ENCODE data around the gene RBM20. TPM values are rescaled to one million over a fixed set of nuclear protein-coding genes. Genes with fewer than 3 reads are reported as not detected.

The RBM20 gene
- 10 to 100 TPM in 1 of 4 donors, 1 to 10 TPM in 3; 1.6 to 18.6 (median 3.2) TPM for total RNA-seq

DNA sequence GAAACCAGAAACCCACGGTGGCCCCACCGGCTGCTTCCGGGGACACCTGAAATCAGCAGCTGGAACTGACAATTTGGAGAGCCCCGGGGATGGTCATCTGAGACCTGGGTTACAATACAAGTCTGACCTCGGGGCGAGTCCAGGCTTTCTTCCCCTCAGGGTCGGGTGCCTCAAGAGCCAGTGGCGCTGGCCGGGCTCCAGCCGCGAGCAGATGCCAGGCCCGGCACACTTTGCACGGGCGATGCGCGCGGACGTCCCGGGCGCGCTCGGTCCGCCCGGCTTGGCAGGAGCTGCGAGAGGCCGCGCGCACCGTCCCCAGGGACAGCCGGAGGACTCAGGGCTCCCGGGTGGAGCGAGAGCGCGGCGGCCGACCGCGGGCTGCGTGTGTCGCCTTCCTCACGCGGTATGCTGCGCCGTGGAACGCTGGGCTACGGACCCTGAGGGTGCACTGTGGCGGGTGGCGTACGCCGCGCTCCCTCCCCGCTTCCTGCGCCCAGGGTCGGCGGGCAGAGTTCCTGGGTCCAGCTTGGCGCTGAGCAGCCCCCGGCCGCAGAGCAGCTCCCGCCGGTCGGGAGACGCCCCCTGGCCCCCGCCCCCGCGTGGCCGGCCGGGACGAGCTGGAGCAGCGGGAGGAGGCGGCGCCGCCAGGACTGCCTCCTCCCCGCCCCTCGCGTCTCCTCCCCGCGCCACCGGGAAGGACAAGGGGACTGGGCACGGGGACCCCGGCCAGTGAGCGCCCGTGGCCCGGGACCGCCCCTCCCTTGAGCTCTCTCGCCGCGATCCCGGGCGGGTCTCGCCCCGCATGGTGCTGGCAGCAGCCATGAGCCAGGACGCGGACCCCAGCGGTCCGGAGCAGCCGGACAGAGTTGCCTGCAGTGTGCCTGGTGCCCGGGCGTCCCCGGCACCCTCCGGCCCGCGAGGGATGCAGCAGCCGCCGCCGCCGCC lies at the start of gene RBM20:
Gene RBM20 (plus strand): TSS at position 684 of the 945 bp plus-strand sequence. CDS start 119 bp downstream, at position 803.
- H3K4me3 ChIP-seq = peak within 1 kb of the TSS; percentile 70
- TF ChIP-seq POLR2A (IDR thresholded peaks at IDR 0.05) (no peak), EP300 (IDR thresholded peaks at IDR 0.05) (no peak), POLR2AphosphoS5 (IDR thresholded peaks at IDR 0.05) (no peak)
- TF ChIP-seq, protein P1, sequence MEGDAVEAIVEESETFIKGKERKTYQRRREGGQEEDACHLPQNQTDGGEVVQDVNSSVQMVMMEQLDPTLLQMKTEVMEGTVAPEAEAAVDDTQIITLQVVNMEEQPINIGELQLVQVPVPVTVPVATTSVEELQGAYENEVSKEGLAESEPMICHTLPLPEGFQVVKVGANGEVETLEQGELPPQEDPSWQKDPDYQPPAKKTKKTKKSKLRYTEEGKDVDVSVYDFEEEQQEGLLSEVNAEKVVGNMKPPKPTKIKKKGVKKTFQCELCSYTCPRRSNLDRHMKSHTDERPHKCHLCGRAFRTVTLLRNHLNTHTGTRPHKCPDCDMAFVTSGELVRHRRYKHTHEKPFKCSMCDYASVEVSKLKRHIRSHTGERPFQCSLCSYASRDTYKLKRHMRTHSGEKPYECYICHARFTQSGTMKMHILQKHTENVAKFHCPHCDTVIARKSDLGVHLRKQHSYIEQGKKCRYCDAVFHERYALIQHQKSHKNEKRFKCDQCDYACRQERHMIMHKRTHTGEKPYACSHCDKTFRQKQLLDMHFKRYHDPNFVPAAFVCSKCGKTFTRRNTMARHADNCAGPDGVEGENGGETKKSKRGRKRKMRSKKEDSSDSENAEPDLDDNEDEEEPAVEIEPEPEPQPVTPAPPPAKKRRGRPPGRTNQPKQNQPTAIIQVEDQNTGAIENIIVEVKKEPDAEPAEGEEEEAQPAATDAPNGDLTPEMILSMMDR (IDR thresholded peaks at IDR 0.05) = no peak
- H3K27ac ChIP-seq = no peak within 1 kb of the TSS
- H3K4me1 ChIP-seq = peaks cover 19% of the 10 kb centered on the region
- H3K9me3 ChIP-seq = no peaks in the 10 kb centered on the region
- no peak for DNase-seq (ENCODE audit: low spot score in 2 of 2)
- H3K27me3 ChIP-seq = peaks cover 72% of the 10 kb centered on the region
- H3K36me3 ChIP-seq = no peaks in the 10 kb centered on the region
- WGBS = 1% methylated on average over 6 of the region's 106 CpGs

DNA sequence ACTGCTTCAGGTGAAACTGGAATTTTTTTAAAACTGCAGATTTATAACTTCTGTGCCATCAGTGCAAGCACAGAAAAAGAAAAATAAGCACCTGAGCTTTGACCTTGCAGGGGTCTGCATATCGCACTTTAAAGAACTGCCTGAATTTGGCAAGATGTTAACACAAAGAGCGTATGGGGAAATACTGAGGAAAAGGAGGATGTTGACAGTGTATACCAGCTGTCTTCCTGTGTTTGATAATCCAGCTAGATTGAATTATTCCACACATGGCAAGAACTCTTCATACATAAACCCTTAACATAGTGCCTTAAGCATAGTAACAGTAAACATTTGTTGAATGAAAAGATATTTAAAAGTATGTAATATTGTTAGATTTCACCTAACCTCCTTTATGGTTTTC lies 46.7 kb upstream of the RBM20 start:
- H3K36me3 ChIP-seq = peaks cover 75% of the 10 kb centered on the region
- H3K4me1 ChIP-seq = no peaks in the 10 kb centered on the region
- H3K9me3 ChIP-seq = no peaks in the 10 kb centered on the region
- no peaks in the 10 kb centered on the region for H3K27me3 ChIP-seq
- H3K27ac ChIP-seq = no peak overlapping the region
- no peak overlapping the region for H3K4me3 ChIP-seq
- WGBS = 87% methylated on average over 2 of the region's 2 CpGs
- DNase-seq (ENCODE audit: low spot score in 2 of 2) = no peak
- TF ChIP-seq POLR2A (IDR thresholded peaks at IDR 0.05) = no peak
- TF ChIP-seq EP300 (IDR thresholded peaks at IDR 0.05) = no peak
- TF ChIP-seq, protein P1 (IDR thresholded peaks at IDR 0.05) = no peak

DNA sequence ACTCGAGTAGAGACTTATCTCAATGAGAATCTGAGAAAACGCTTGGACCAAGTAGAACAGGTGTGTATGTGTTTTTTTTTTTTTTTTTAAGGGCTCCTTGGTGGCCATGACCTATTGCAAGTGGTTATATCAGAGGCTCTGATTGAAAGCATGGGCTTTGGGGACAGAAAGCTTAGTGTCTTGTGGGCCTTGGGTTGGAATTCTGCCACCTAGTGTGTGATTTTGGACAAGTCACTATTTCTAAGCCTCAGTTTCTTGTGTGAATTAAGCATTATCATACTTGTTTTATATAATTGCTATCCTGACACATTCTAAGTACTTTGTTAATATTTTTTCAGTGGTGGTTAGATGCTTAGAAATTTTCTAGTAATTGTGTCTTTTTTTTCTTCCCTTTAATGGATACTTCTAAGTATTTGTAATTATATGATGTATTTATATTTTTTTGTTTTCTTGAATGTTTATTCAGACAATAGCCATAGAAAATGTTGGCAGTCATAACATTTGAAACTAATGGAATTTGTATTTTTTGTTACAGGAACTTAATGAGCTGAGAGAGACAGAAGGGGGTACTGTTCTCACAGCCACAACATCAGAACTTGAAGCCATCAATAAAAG lies 43.5 kb upstream of the RBM20 start:
- H3K4me3 ChIP-seq = no peak overlapping the region
- H3K27ac ChIP-seq = no peak overlapping the region
- no peaks in the 10 kb centered on the region for H3K4me1 ChIP-seq
- no peaks in the 10 kb centered on the region for H3K27me3 ChIP-seq
- H3K9me3 ChIP-seq = no peaks in the 10 kb centered on the region
- TF ChIP-seq POLR2A (IDR thresholded peaks at IDR 0.05) = no peak
- TF ChIP-seq, protein P1 (IDR thresholded peaks at IDR 0.05) = peak in 1 of 2 donors; percentile 11
- WGBS = 69% methylated on average over 2 of the region's 2 CpGs
- DNase-seq (ENCODE audit: low spot score in 2 of 2) = no peak
- peaks cover 81% of the 10 kb centered on the region for H3K36me3 ChIP-seq

DNA sequence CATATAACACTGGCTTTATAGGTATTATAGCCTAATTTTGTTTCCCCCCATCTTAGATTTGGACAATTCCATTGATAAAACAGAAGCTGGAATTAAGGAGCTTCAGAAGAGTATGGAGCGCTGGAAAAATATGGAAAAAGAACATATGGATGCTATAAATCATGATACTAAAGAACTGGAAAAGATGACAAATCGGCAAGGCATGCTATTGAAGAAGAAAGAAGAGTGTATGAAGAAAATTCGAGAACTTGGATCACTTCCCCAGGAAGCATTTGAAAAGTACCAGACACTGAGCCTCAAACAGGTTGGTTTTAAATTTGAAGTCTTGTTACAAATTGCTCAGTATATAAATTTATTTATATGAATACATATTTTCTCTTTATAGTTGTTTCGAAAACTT lies 42.6 kb upstream of the RBM20 start:
- Histone ChIP-seq H3K4me3 (no peak overlapping the region), H3K9me3 (no peaks in the 10 kb centered on the region), H3K27ac (no peak overlapping the region), H3K36me3 (peaks cover 80% of the 10 kb centered on the region), H3K4me1 (no peaks in the 10 kb centered on the region), H3K27me3 (no peaks in the 10 kb centered on the region)
- WGBS = 74% methylated on average over 4 of the region's 4 CpGs
- no peak for TF ChIP-seq POLR2A (IDR thresholded peaks at IDR 0.05)
- TF ChIP-seq EP300 (IDR thresholded peaks at IDR 0.05) = no peak
- no peak for TF ChIP-seq POLR2AphosphoS5 (IDR thresholded peaks at IDR 0.05)
- TF ChIP-seq, protein P1 (IDR thresholded peaks at IDR 0.05) = no peak
- no peak for DNase-seq (ENCODE audit: low spot score in 2 of 2)

DNA sequence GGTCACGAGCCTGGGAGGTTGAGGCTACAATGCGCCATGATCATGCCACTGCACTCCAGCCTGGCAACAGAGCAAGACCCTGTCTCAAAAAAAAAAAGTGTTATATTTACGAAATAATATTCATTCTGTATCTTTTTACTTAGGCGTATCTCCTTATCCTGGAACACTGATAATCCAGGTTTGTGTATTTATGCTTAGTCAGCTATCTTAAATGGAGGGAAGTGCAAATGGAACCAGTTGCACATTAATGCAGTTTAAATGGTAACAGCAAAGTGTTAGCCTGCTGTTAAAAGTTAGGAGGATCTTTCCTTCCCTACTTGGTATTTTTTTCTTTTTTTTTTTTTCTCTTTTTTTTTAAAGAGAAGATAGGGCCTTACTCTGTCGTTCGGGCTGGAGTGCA lies 36.0 kb upstream of the RBM20 start:
- no peaks in the 10 kb centered on the region for H3K9me3 ChIP-seq
- H3K4me1 ChIP-seq = peaks cover 3% of the 10 kb centered on the region
- H3K27ac ChIP-seq = no peak overlapping the region
- no peak overlapping the region for H3K4me3 ChIP-seq
- peaks cover 30% of the 10 kb centered on the region for H3K36me3 ChIP-seq
- TF ChIP-seq POLR2A (IDR thresholded peaks at IDR 0.05) (no peak), EP300 (IDR thresholded peaks at IDR 0.05) (no peak), POLR2AphosphoS5 (IDR thresholded peaks at IDR 0.05) (no peak)
- TF ChIP-seq, protein P1 (IDR thresholded peaks at IDR 0.05) = no peak
- H3K27me3 ChIP-seq = no peaks in the 10 kb centered on the region
- WGBS = 92% methylated on average over 6 of the region's 6 CpGs
- DNase-seq (ENCODE audit: low spot score in 2 of 2) = no peak

Measured in suprapubic skin (tissue), 4 donors.